Measurements from ENCODE around the gene KRTAP10-5.
"Not testable (repeated sequence)": the region's sequence is repeated elsewhere in the genome, so short reads cannot be mapped to it uniquely, and the experiment has no call there.

Gene KRTAP10-5

DNA sequence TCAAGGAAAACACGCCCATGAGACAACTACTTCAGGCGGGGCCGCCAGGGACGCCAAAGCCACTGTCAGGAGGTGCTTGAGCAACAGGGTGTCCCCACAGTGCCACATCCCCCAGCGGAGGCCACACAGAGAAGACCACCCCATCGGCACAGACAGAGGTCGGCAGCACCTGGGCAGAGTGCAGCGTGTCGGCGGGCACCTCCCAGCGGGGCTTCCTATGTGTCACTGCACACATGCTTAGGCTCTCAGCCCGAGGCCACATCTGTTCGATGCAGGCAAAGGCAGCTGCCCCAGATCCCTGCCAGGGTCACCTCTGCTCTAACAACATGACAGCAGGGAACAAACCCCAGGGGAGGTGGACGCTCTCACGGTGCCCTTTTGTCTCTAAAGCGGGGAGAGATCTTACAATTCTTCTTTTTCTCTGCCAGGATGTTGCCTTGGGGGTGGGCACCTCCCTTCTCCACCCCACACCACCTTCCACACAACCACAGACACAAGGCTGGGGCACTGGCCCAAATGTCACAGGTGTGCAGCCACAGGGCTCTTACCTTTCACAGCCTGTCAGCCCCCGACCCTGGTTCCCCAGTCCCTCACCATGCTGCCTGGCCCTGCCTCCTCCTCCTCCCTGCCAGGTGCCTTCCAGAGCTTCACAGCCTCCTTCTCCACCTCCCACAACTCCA, 35.6 kb upstream of the KRTAP10-5 start:
- CTCF ChIA-PET: no interaction called here
- peaks cover 44% of the 10 kb centered on the region for H3K9me3 Mint-ChIP-seq
- peaks cover 41% of the 10 kb centered on the region for H3K4me1 Mint-ChIP-seq
- no peak overlapping the region for H3K27ac Mint-ChIP-seq
- peaks cover 11% of the 10 kb centered on the region for H3K27me3 Mint-ChIP-seq
- no peak for DNase-seq
- no peak overlapping the region for H3K4me3 Mint-ChIP-seq
- H3K36me3 Mint-ChIP-seq: peaks cover 31% of the 10 kb centered on the region

GRCh38 chr21:44615466-44615865, 35.1 kb upstream of the KRTAP10-5 start:
- Mint-ChIP-seq H3K27ac (no peak overlapping the region), H3K4me1 (peaks cover 41% of the 10 kb centered on the region), H3K4me3 (no peak overlapping the region), H3K9me3 (peaks cover 44% of the 10 kb centered on the region), H3K27me3 (peaks cover 14% of the 10 kb centered on the region), H3K36me3 (peaks cover 27% of the 10 kb centered on the region)
- no peak for DNase-seq
- CTCF ChIA-PET: no interaction called here

DNA sequence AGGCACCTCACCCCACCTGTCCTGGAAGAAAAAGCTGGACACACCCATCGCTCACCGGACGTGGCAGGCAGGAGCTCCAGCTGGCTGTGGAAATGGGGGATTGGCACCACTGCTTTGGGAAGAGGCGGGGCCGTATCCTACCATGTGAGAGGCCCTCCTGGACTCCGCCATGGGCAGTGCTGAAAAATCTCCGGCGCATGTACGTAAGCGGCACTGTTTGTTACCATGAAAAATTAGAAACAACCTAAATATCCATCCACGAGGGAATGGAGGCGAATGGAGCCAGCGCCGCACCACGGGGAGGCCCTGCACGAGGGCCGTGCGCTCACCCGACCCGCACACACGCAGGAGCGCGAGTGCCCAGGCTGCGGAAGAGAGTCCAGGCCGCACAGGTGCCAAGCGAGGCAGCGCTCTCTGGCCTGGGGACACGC, 34.6 kb upstream of the KRTAP10-5 start:
- Mint-ChIP-seq H3K36me3 (peaks cover 24% of the 10 kb centered on the region), H3K27ac (no peak overlapping the region), H3K4me1 (peaks cover 39% of the 10 kb centered on the region), H3K9me3 (peaks cover 45% of the 10 kb centered on the region), H3K27me3 (peaks cover 17% of the 10 kb centered on the region), H3K4me3 (no peak overlapping the region)
- DNase-seq: no peak
- CTCF ChIA-PET: no interaction called here

DNA sequence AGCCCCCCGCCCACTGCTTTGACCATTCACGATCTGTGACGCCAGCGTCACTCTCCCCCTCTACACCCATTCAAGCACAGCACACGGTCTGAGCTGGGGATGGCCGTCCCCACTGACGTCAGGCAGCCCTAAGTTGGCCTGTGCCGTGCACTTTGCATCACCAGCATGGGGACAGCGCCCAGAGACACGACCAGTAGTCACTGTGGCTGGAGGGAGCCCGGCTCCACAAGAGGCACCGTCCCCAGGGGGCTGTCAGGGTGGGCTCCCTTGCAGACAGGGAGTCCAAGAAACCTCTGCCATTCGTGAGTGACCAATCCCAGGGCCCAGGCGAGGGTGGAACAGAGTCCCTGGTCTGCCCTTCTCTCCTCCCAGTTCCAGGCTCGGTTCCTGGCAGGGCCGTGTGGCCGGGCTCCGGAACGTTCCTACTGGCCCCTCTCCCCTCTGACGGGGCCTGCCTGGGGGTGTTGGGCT, 33.8 kb upstream of the KRTAP10-5 start:
- peaks cover 17% of the 10 kb centered on the region for H3K27me3 Mint-ChIP-seq
- no peak for DNase-seq
- H3K27ac Mint-ChIP-seq: no peak overlapping the region
- H3K36me3 Mint-ChIP-seq: peaks cover 19% of the 10 kb centered on the region
- H3K9me3 Mint-ChIP-seq: peaks cover 45% of the 10 kb centered on the region
- CTCF ChIA-PET: no interaction called here
- H3K4me3 Mint-ChIP-seq: no peak overlapping the region
- H3K4me1 Mint-ChIP-seq: peaks cover 31% of the 10 kb centered on the region

GRCh38 chr21:44613386-44614155, 33.2 kb upstream of the KRTAP10-5 start:
- peaks cover 25% of the 10 kb centered on the region for H3K4me1 Mint-ChIP-seq
- peaks cover 17% of the 10 kb centered on the region for H3K27me3 Mint-ChIP-seq
- no peak for DNase-seq
- peaks cover 41% of the 10 kb centered on the region for H3K9me3 Mint-ChIP-seq
- H3K27ac Mint-ChIP-seq: no peak overlapping the region
- H3K4me3 Mint-ChIP-seq: no peak overlapping the region
- H3K36me3 Mint-ChIP-seq: peaks cover 13% of the 10 kb centered on the region
- CTCF ChIA-PET: no interaction called here

GRCh38 chr21:44612669-44613229, 32.3 kb upstream of the KRTAP10-5 start:
- H3K36me3 Mint-ChIP-seq: peaks cover 9% of the 10 kb centered on the region
- H3K27ac Mint-ChIP-seq: no peak overlapping the region
- H3K4me1 Mint-ChIP-seq: peaks cover 17% of the 10 kb centered on the region
- DNase-seq: no peak
- H3K27me3 Mint-ChIP-seq: peaks cover 17% of the 10 kb centered on the region
- peaks cover 38% of the 10 kb centered on the region for H3K9me3 Mint-ChIP-seq
- no peak overlapping the region for H3K4me3 Mint-ChIP-seq
- CTCF ChIA-PET: interaction anchor here (0.8 kb wide), 1 partner anchor 127 kb away, joined by 3 read pairs; no protein-coding TSS in a partner anchor

- Mint-ChIP-seq H3K4me1 (peaks cover 11% of the 10 kb centered on the region), H3K9me3 (peaks cover 38% of the 10 kb centered on the region), H3K27me3 (peaks cover 18% of the 10 kb centered on the region), H3K4me3 (no peak within 1 kb of the TSS), H3K36me3 (peaks cover 9% of the 10 kb centered on the region), H3K27ac (no peak within 1 kb of the TSS)
- DNase-seq: no peak
- CTCF ChIA-PET: interaction anchor here (0.8 kb wide), 1 partner anchor 128 kb away, joined by 3 read pairs; no protein-coding TSS in a partner anchor
Measured at GRCh38 chr21:44612029-44612486, 31.7 kb upstream of the KRTAP10-5 start, which contains the start of gene KRTAP10-8. KRTAP10-8 (plus strand) TSS chr21:44612079; CDS start chr21:44612101, 22 bp downstream.

GRCh38 chr21:44611551-44611950, 31.1 kb upstream of the KRTAP10-5 start:
- H3K4me1 Mint-ChIP-seq: peaks cover 9% of the 10 kb centered on the region
- CTCF ChIA-PET: no interaction called here
- H3K27ac Mint-ChIP-seq: no peak overlapping the region
- peaks cover 22% of the 10 kb centered on the region for H3K27me3 Mint-ChIP-seq
- H3K36me3 Mint-ChIP-seq: peaks cover 9% of the 10 kb centered on the region
- H3K4me3 Mint-ChIP-seq: no peak overlapping the region
- peaks cover 39% of the 10 kb centered on the region for H3K9me3 Mint-ChIP-seq
- DNase-seq: no peak

- H3K4me3 Mint-ChIP-seq, H3K27ac Mint-ChIP-seq: not testable (repeated sequence)
- H3K27me3 Mint-ChIP-seq: peaks cover 21% of the 10 kb centered on the region
Measured at GRCh38 chr21:44610157-44610843, 29.9 kb upstream of the KRTAP10-5 start.

GRCh38 chr21:44609193-44609592, 28.8 kb upstream of the KRTAP10-5 start:
- H3K4me1 Mint-ChIP-seq: no peaks in the 10 kb centered on the region
- CTCF ChIA-PET: no interaction called here
- no peak overlapping the region for H3K4me3 Mint-ChIP-seq
- peaks cover 25% of the 10 kb centered on the region for H3K27me3 Mint-ChIP-seq
- peaks cover 9% of the 10 kb centered on the region for H3K36me3 Mint-ChIP-seq
- no peak overlapping the region for H3K27ac Mint-ChIP-seq
- no peak for DNase-seq
- peaks cover 42% of the 10 kb centered on the region for H3K9me3 Mint-ChIP-seq

More at GRCh38 chr21:44610157-44610843, 29.9 kb upstream of the KRTAP10-5 start:
- CTCF ChIA-PET: interaction anchor here (0.6 kb wide), 1 partner anchor 92 kb away, joined by 3 read pairs; no protein-coding TSS in a partner anchor
- DNase-seq, H3K4me1 Mint-ChIP-seq, H3K36me3 Mint-ChIP-seq: not testable (repeated sequence)
- H3K9me3 Mint-ChIP-seq: peaks cover 44% of the 10 kb centered on the region

GRCh38 chr21:44606495-44606894, 26.1 kb upstream of the KRTAP10-5 start:
- Mint-ChIP-seq H3K27me3 (peaks cover 39% of the 10 kb centered on the region), H3K27ac (no peak overlapping the region), H3K4me3 (no peak overlapping the region), H3K4me1 (no peaks in the 10 kb centered on the region), H3K36me3 (peaks cover 8% of the 10 kb centered on the region), H3K9me3 (peaks cover 31% of the 10 kb centered on the region)
- CTCF ChIA-PET: interaction anchor here (1.1 kb wide), 1 partner anchor 40 kb away, joined by 3 read pairs; no protein-coding TSS in a partner anchor
- no peak for DNase-seq

- CTCF ChIA-PET: no interaction called here
- Mint-ChIP-seq H3K4me3 (no peak overlapping the region), H3K36me3 (no peaks in the 10 kb centered on the region), H3K9me3 (peaks cover 7% of the 10 kb centered on the region), H3K27ac (no peak overlapping the region), H3K4me1 (no peaks in the 10 kb centered on the region), H3K27me3 (peaks cover 40% of the 10 kb centered on the region)
- DNase-seq: no peak
Measured at GRCh38 chr21:44603911-44604310, 23.5 kb upstream of the KRTAP10-5 start.

DNA sequence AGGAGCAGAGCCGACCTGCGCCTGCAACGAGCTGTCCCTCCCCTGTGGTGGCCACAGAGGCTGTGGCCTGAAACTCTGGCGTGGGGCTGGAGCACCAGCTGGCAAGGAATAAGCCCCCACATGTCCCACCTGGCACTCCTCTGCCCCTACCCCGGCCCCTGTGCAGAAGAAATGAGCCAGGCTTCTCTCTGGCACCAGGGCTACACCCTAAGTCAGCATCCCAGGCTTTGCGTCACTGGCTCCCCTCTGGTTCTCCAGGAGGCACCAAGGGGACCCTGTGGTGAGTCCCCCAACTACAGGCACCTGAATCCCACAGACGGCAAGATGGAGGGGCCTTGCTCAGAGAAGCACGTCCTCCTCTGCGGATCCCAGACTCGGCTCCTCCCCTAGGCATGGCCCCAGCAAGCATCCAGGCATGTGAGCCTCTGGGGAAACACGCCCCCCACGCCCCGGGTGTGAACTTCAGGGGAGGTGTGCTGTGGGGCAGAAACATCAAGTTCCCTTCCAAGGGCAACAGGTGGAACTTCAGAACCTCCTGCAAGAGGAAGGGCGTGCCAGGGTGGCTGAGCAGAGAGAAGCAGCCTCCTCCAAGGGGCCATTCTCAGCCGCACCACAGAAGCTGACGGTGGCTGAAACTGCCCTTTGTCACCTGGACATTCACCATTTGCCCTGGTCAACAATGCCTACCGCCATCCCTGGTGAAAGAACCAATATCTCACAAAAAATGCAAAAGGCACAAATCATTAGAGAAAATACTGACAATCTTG, 22.9 kb upstream of the KRTAP10-5 start:
- no peak for DNase-seq
- Mint-ChIP-seq H3K27me3 (peaks cover 40% of the 10 kb centered on the region), H3K9me3 (peaks cover 6% of the 10 kb centered on the region), H3K36me3 (no peaks in the 10 kb centered on the region), H3K27ac (no peak overlapping the region), H3K4me1 (no peaks in the 10 kb centered on the region), H3K4me3 (no peak overlapping the region)
- CTCF ChIA-PET: no interaction called here
